SU-DHL-6 (cell line): ENCODE results near the gene MKS1.

ENCODE experiments used
- CTCF ChIP-seq: fragments of 200-600 bp; sonication (generic); IDR thresholded peaks from one replicate; pipeline ENCODE4 v1.5.1; 2017; ENCODE audit warnings: antibody characterized with exemption, mild to moderate bottlenecking, low read length, moderate library complexity; ENCODE audit not compliant: insufficient read depth, poor library complexity, severe bottlenecking
- EZH2phosphoT487 ChIP-seq: fragments of 200-600 bp; sonication (generic), shearing (Covaris generic); conservative IDR thresholded peaks from 2 replicates; pipeline ENCODE4 v1.6.1; 2018; ENCODE audit warnings: mild to moderate bottlenecking, antibody characterized with exemption, low read length, moderate library complexity, mixed read lengths

GRCh38 chr17:58191241-58191896, 27.7 kb downstream of the MKS1 start:
- TF ChIP-seq CTCF (no peak), EZH2phosphoT487 (no peak)
